HCT116 (cell line): ENCODE measurements around the gene RAB9A. TPM values are rescaled to one million over a fixed set of nuclear protein-coding genes. Genes with fewer than 3 reads are reported as not detected.

Experiments
- ATAC-seq: fragments of 200-7000 bp; cut with Tn5 transposase; 2 replicates; pipeline ENCODE4 v1.9.1; 2020; ENCODE audit warnings: mild to moderate bottlenecking, moderate library complexity
- BruUV-seq: library from RNA; stranded (reverse); fragments of 400-500 nt; replicated peaks from 2 replicates; lab custom pipeline; 2021; lab: Mats Ljungman, UMichigan
- CTCF ChIA-PET: fragments of 300-600 bp; sonication (Branson Sonifier 250); formaldehyde crosslinking; loops from one replicate; lab custom pipeline; 2021; ENCODE audit warnings: antibody characterized with exemption; lab: Charles Lee
- POLR2A ChIA-PET: fragments of 300-600, 350-600 bp; sonication (Branson Sonifier 250); formaldehyde crosslinking; loops from one replicate; lab custom pipeline; 2021; ENCODE audit warnings: antibody characterized with exemption; lab: Charles Lee
- RAD21 ChIA-PET, 2 experiments: fragments of 300-600 bp; sonication (Branson Sonifier 250); formaldehyde crosslinking; loops; one replicate each; lab custom pipeline; 2023; ENCODE audit warnings: low total read pairs in 2 of 2; ENCODE audit not compliant: uncharacterized antibody in 2 of 2, unreplicated experiment in 2 of 2, low non-redundant PET in 1 of 2; lab: Charles Lee
- DNase-seq: peaks from one replicate; pipeline ENCODE4 v3.0.0-alpha.2; 2010; ENCODE audit warnings: low read depth, low spot score
- H2AFZ ChIP-seq: fragments of 200-600 bp; shearing (Covaris generic), sonication (generic); 2 replicates; pipeline ENCODE4 v1.6.1; 2017; ENCODE audit warnings: low read depth, mixed run types, mixed read lengths, antibody characterized with exemption, low read length; ENCODE audit not compliant: poor library complexity, severe bottlenecking
- H3K27ac ChIP-seq: 2 replicates; pipeline ENCODE4 v1.5.1; 2012; ENCODE audit warnings: low read depth, low read length
- H3K27me3 ChIP-seq: fragments of 200-600 bp; sonication (generic); 2 replicates; pipeline ENCODE4 v1.6.1; 2016; ENCODE audit warnings: mixed run types, low read length, mixed read lengths; ENCODE audit not compliant: insufficient read depth
- H3K36me3 ChIP-seq, 2 experiments: fragments of 200-500 bp in 1 of 2; fragments of 200-600 bp in 1 of 2; sonication (Bioruptor generic) in 1 of 2; sonication (generic) in 1 of 2; 2 replicates each; pipeline versions ENCODE4 v1.5.1 to v1.6.1; 2014 to 2016; ENCODE audit warnings: low read length in 2 of 2, inconsistent platforms in 1 of 2, mixed read lengths in 1 of 2, mixed run types in 1 of 2; ENCODE audit not compliant: insufficient read depth in 2 of 2, control insufficient read depth in 1 of 2
- H3K4me1 ChIP-seq, 2 experiments: fragments of 200-600 bp in 1 of 2; sonication (generic) in 1 of 2; 2 replicates each; pipeline versions ENCODE4 v1.5.1 to v1.6.1; 2012 to 2017; ENCODE audit warnings: low read length in 2 of 2, inconsistent platforms in 1 of 2, mild to moderate bottlenecking in 1 of 2, mixed read lengths in 1 of 2, mixed run types in 1 of 2, moderate library complexity in 1 of 2; ENCODE audit not compliant: insufficient read depth in 2 of 2, control insufficient read depth in 1 of 2
- H3K4me2 ChIP-seq: fragments of 200-600 bp; sonication (generic); 2 replicates; pipeline ENCODE4 v1.6.1; 2017; ENCODE audit warnings: mixed run types, low read length, mixed read lengths
- H3K4me3 ChIP-seq, 2 experiments: fragments of 200-600 bp in 1 of 2; sonication (generic) in 1 of 2; replicated peaks in 1 of 2; 2 replicates each; pipeline ENCODE4 v1.5.1; 2011 to 2016; ENCODE audit warnings: low read length in 2 of 2, control low read depth in 1 of 2, low read depth in 1 of 2, mild to moderate bottlenecking in 1 of 2, mixed read lengths in 1 of 2, mixed run types in 1 of 2
- H3K79me2 ChIP-seq: fragments of 200-600 bp; sonication (generic); 2 replicates; pipeline ENCODE4 v1.6.1; 2017; ENCODE audit warnings: mild to moderate bottlenecking, mixed run types, low read length, moderate library complexity, mixed read lengths; ENCODE audit not compliant: insufficient read depth
- H3K9ac ChIP-seq: fragments of 200-600 bp; sonication (generic); 2 replicates; pipeline ENCODE4 v1.6.1; 2016; ENCODE audit warnings: low read length, mixed read lengths
- H3K9me2 ChIP-seq: fragments of 200-600 bp; sonication (generic), shearing (Covaris generic); 2 replicates; pipeline ENCODE4 v1.6.1; 2017; ENCODE audit warnings: mixed run types, mild to moderate bottlenecking, moderate library complexity; ENCODE audit not compliant: insufficient read depth
- H3K9me3 ChIP-seq, 2 experiments: fragments of 200-500 bp in 1 of 2; fragments of 200-600 bp in 1 of 2; sonication (Bioruptor generic) in 1 of 2; sonication (generic) in 1 of 2; 2 replicates each; pipeline ENCODE4 v1.6.1; 2014 to 2017; ENCODE audit warnings: low read length in 2 of 2, mixed read lengths in 2 of 2, inconsistent platforms in 1 of 2, low read depth in 1 of 2, mild to moderate bottlenecking in 1 of 2, mixed run types in 1 of 2, moderate library complexity in 1 of 2; ENCODE audit not compliant: control insufficient read depth in 1 of 2, insufficient read depth in 1 of 2
- H4K20me1 ChIP-seq: fragments of 200-600 bp; sonication (generic), shearing (Covaris generic); 2 replicates; pipeline ENCODE4 v1.6.1; 2017; ENCODE audit warnings: mixed run types, mild to moderate bottlenecking, moderate library complexity; ENCODE audit not compliant: insufficient read depth
- CBX3 ChIP-seq: IDR thresholded peaks from 2 replicates; pipeline ENCODE4 v1.6.1; 2012; ENCODE audit warnings: low read depth
- EGR1 ChIP-seq: IDR thresholded peaks from 2 replicates; pipeline ENCODE4 v1.6.1; 2012; ENCODE audit warnings: low read depth
- MAX ChIP-seq: IDR thresholded peaks from 2 replicates; pipeline ENCODE4 v1.6.1; 2012
- POLR2AphosphoS5 ChIP-seq: IDR thresholded peaks from 2 replicates; pipeline ENCODE4 v1.6.1; 2011; ENCODE audit warnings: mild to moderate bottlenecking, low read depth, low read length, moderate library complexity
- ZBTB33 ChIP-seq: IDR thresholded peaks from 2 replicates; pipeline ENCODE4 v1.6.1; 2011; ENCODE audit warnings: mild to moderate bottlenecking, low read length, moderate library complexity; ENCODE audit not compliant: insufficient replicate concordance; ENCODE audit errors: extremely low read depth
- intact Hi-C: fragments of 100-400 bp; cut with micrococcal nuclease; formaldehyde crosslinking; loops from 2 replicates; pipeline ENCODE4 v1.10.0; 2022
- total RNA-seq: library from RNA; stranded (reverse); gene quantifications from one replicate; pipeline ENCODE4 v1.2.1, GENCODE V29; 2021; ENCODE audit not compliant: unreplicated experiment

Gene RAB9A
- total RNA-seq, 1 experiment from 2014 or later, result 23.9 TPM

- Histone ChIP-seq H3K36me3 (no peaks in the 10 kb centered on the region), H3K9me3 (no peaks in the 10 kb centered on the region), H3K4me3 (no peak overlapping the region), H3K27me3 (no peaks in the 10 kb centered on the region), H3K4me2 (no peak overlapping the region), H3K9me2 (no peaks in the 10 kb centered on the region), H3K9ac (no peak overlapping the region), H3K79me2 (peaks cover 99% of the 10 kb centered on the region), H3K4me1 (peaks cover 3 to 12% of the 10 kb centered on the region in 2 experiments), H4K20me1 (no peaks in the 10 kb centered on the region), H2AFZ (no peak overlapping the region), H3K27ac (no peak overlapping the region)
- ChIA-PET RAD21 (no interaction called here), CTCF (no interaction called here), POLR2A (no interaction called here)
- no peak for ATAC-seq
- BruUV-seq, result no TSS peak
- intact Hi-C loops, result no loop called here
- DNase-seq, result no peak
- TF ChIP-seq POLR2AphosphoS5, result no peak
- no peak for TF ChIP-seq CBX3
Measured at GRCh38 chrX:13699183-13699826, 10.4 kb downstream of the RAB9A start.

GRCh38 chrX:13700380-13700779 is 11.5 kb downstream of the RAB9A start:
- Histone ChIP-seq H3K4me2 (no peak overlapping the region), H3K9me2 (no peaks in the 10 kb centered on the region), H3K36me3 (no peaks in the 10 kb centered on the region), H3K4me1 (peaks cover 0 to 9% of the 10 kb centered on the region in 2 experiments; a peak in 2 of 4 replicates), H3K9ac (no peak overlapping the region), H3K27ac (no peak overlapping the region), H3K79me2 (peaks cover 99% of the 10 kb centered on the region), H2AFZ (no peak overlapping the region), H3K9me3 (no peaks in the 10 kb centered on the region), H4K20me1 (no peaks in the 10 kb centered on the region), H3K27me3 (no peaks in the 10 kb centered on the region), H3K4me3 (no peak overlapping the region)
- ATAC-seq, result no peak
- CTCF ChIA-PET, result no interaction called here
- BruUV-seq, result no TSS peak
- POLR2A ChIA-PET, result no interaction called here
- intact Hi-C loops, result no loop called here
- TF ChIP-seq MAX, result no peak
- TF ChIP-seq ZBTB33, result no peak
- no peak for TF ChIP-seq EGR1
- no peak for DNase-seq
- RAD21 ChIA-PET, result no interaction called here
